H1 (cell line): Measurements from ENCODE around the gene MAML1. TPM values are rescaled to one million over a fixed set of nuclear protein-coding genes. Genes with fewer than 3 reads are reported as not detected.

Source experiments
- BRCA1 ChIP-seq: IDR thresholded peaks from 2 replicates; pipeline ENCODE4 v1.6.1; 2012; ENCODE audit warnings: low read depth, low read length, improper control_type of control experiment
- GTF2F1 ChIP-seq: IDR thresholded peaks from 2 replicates; pipeline ENCODE4 v1.6.1; 2012; ENCODE audit warnings: low read depth, low read length, improper control_type of control experiment, borderline replicate concordance
- JUN ChIP-seq: IDR thresholded peaks from 2 replicates; pipeline ENCODE4 v1.6.1; 2011; ENCODE audit warnings: low read depth, mild to moderate bottlenecking, improper control_type of control experiment, low read length
- JUND ChIP-seq: IDR thresholded peaks from 2 replicates; pipeline ENCODE4 v1.6.1; 2011; ENCODE audit warnings: mild to moderate bottlenecking, improper control_type of control experiment, low read length
- NRF1 ChIP-seq: IDR thresholded peaks from 2 replicates; pipeline ENCODE4 v1.6.1; 2011; ENCODE audit warnings: mild to moderate bottlenecking, low read depth, low read length, improper control_type of control experiment
- RNF2 ChIP-seq: fragments of 200-900, 300-1000 bp; sonication (generic); IDR thresholded peaks from 2 replicates; pipeline ENCODE4 v1.7.1; 2016; ENCODE audit warnings: borderline replicate concordance, low read depth, mild to moderate bottlenecking, antibody characterized with exemption, low read length; ENCODE audit not compliant: poor library complexity, severe bottlenecking; ENCODE audit errors: missing control alignments
- SIRT6 ChIP-seq: IDR thresholded peaks from one replicate; pipeline ENCODE4 v1.7.1; 2012; ENCODE audit warnings: low read length, inconsistent platforms
- SIX5 ChIP-seq: IDR thresholded peaks from 2 replicates; pipeline ENCODE4 v1.6.1; 2011; ENCODE audit warnings: mild to moderate bottlenecking, low read depth, low read length
- TAF7 ChIP-seq: optimal IDR thresholded peaks from 2 replicates; pipeline ENCODE3; 2011; ENCODE audit warnings: low read depth, mild to moderate bottlenecking, inconsistent platforms, low read length, moderate library complexity, borderline replicate concordance
- ZNF274 ChIP-seq: IDR thresholded peaks from 2 replicates; pipeline ENCODE4 v1.7.0; 2012; ENCODE audit warnings: low read length, borderline replicate concordance; ENCODE audit errors: extremely low read depth
- polyA plus RNA-seq, 7 experiments: library from polyadenylated mRNA; depleted of rRNA in 3 of 7; stranded (reverse) in 5 of 7; unstranded in 2 of 7; fragments of >200 nt in 5 of 7; fragments of 200-250 nt in 2 of 7; gene quantifications; 1 replicate in 5 of 7; 2 replicates in 1 of 7; 4 replicates in 1 of 7; pipeline versions ENCODE4 v1.2.1 to v1.2.3, GENCODE V29; 2011 to 2013; ENCODE audit warnings: missing spikeins in 2 of 7, mixed read lengths in 2 of 7
- total RNA-seq: library from RNA; stranded (reverse); fragmentation: NEBNext Ultra II Directional; extraction: Animal tissue kit (Norgen Biotek cat#: 25700); gene quantifications from 2 replicates; pipeline ENCODE4 v1.2.1, GENCODE V29; 2021
- TF ChIP-seq, protein P1 (sequence below): fragments of 300-600 bp; sonication (generic); IDR thresholded peaks from 2 replicates; pipeline ENCODE4 v1.7.1; 2012; ENCODE audit warnings: low read length, moderate library complexity, mild to moderate bottlenecking, inconsistent platforms; ENCODE audit not compliant: insufficient replicate concordance
- TF ChIP-seq, protein P2 (sequence below): IDR thresholded peaks from 2 replicates; pipeline ENCODE4 v1.6.1; 2012; ENCODE audit warnings: inconsistent platforms

Gene MAML1
- total and polyA plus RNA-seq, 2 of the 8 experiments (the other 6 are each of a cell fraction or from before 2014, with no cell fraction given), result 17.1 to 41.9 TPM

- TF ChIP-seq, protein P1, sequence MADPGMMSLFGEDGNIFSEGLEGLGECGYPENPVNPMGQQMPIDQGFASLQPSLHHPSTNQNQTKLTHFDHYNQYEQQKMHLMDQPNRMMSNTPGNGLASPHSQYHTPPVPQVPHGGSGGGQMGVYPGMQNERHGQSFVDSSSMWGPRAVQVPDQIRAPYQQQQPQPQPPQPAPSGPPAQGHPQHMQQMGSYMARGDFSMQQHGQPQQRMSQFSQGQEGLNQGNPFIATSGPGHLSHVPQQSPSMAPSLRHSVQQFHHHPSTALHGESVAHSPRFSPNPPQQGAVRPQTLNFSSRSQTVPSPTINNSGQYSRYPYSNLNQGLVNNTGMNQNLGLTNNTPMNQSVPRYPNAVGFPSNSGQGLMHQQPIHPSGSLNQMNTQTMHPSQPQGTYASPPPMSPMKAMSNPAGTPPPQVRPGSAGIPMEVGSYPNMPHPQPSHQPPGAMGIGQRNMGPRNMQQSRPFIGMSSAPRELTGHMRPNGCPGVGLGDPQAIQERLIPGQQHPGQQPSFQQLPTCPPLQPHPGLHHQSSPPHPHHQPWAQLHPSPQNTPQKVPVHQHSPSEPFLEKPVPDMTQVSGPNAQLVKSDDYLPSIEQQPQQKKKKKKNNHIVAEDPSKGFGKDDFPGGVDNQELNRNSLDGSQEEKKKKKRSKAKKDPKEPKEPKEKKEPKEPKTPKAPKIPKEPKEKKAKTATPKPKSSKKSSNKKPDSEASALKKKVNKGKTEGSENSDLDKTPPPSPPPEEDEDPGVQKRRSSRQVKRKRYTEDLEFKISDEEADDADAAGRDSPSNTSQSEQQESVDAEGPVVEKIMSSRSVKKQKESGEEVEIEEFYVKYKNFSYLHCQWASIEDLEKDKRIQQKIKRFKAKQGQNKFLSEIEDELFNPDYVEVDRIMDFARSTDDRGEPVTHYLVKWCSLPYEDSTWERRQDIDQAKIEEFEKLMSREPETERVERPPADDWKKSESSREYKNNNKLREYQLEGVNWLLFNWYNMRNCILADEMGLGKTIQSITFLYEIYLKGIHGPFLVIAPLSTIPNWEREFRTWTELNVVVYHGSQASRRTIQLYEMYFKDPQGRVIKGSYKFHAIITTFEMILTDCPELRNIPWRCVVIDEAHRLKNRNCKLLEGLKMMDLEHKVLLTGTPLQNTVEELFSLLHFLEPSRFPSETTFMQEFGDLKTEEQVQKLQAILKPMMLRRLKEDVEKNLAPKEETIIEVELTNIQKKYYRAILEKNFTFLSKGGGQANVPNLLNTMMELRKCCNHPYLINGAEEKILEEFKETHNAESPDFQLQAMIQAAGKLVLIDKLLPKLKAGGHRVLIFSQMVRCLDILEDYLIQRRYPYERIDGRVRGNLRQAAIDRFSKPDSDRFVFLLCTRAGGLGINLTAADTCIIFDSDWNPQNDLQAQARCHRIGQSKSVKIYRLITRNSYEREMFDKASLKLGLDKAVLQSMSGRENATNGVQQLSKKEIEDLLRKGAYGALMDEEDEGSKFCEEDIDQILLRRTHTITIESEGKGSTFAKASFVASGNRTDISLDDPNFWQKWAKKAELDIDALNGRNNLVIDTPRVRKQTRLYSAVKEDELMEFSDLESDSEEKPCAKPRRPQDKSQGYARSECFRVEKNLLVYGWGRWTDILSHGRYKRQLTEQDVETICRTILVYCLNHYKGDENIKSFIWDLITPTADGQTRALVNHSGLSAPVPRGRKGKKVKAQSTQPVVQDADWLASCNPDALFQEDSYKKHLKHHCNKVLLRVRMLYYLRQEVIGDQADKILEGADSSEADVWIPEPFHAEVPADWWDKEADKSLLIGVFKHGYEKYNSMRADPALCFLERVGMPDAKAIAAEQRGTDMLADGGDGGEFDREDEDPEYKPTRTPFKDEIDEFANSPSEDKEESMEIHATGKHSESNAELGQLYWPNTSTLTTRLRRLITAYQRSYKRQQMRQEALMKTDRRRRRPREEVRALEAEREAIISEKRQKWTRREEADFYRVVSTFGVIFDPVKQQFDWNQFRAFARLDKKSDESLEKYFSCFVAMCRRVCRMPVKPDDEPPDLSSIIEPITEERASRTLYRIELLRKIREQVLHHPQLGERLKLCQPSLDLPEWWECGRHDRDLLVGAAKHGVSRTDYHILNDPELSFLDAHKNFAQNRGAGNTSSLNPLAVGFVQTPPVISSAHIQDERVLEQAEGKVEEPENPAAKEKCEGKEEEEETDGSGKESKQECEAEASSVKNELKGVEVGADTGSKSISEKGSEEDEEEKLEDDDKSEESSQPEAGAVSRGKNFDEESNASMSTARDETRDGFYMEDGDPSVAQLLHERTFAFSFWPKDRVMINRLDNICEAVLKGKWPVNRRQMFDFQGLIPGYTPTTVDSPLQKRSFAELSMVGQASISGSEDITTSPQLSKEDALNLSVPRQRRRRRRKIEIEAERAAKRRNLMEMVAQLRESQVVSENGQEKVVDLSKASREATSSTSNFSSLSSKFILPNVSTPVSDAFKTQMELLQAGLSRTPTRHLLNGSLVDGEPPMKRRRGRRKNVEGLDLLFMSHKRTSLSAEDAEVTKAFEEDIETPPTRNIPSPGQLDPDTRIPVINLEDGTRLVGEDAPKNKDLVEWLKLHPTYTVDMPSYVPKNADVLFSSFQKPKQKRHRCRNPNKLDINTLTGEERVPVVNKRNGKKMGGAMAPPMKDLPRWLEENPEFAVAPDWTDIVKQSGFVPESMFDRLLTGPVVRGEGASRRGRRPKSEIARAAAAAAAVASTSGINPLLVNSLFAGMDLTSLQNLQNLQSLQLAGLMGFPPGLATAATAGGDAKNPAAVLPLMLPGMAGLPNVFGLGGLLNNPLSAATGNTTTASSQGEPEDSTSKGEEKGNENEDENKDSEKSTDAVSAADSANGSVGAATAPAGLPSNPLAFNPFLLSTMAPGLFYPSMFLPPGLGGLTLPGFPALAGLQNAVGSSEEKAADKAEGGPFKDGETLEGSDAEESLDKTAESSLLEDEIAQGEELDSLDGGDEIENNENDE, result no peak
- TF ChIP-seq GTF2F1 (no peak), TAF7 (no peak), JUND (no peak), BRCA1 (no peak), ZNF274 (no peak), SIX5 (no peak), NRF1 (no peak), RNF2 (no peak), JUN (no peak), SIRT6 (no peak)
- TF ChIP-seq, protein P2, sequence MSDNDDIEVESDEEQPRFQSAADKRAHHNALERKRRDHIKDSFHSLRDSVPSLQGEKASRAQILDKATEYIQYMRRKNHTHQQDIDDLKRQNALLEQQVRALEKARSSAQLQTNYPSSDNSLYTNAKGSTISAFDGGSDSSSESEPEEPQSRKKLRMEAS, result no peak
Measured at GRCh38 chr5:179772351-179772750, 39.7 kb downstream of the MAML1 start (continued).
